AG09309 (cell line): ENCODE data around the gene DPP10.

ENCODE experiments used
- DNase-seq: peaks from one replicate; pipeline ENCODE4 v3.0.0-alpha.2; 2010; ENCODE audit warnings: low read depth
- H3K4me3 ChIP-seq: 2 replicates; pipeline ENCODE4 v1.5.1; 2011; ENCODE audit warnings: mild to moderate bottlenecking, low read depth, low read length, moderate library complexity; ENCODE audit not compliant: control insufficient read depth
- TF ChIP-seq, protein P1 (sequence below): IDR thresholded peaks from 2 replicates; pipeline ENCODE4 v1.5.1; 2011; ENCODE audit warnings: mild to moderate bottlenecking, low read depth, low read length, inconsistent platforms; ENCODE audit not compliant: insufficient read depth, control insufficient read depth; ENCODE audit errors: missing control alignments

DPP10 gene

DNA sequence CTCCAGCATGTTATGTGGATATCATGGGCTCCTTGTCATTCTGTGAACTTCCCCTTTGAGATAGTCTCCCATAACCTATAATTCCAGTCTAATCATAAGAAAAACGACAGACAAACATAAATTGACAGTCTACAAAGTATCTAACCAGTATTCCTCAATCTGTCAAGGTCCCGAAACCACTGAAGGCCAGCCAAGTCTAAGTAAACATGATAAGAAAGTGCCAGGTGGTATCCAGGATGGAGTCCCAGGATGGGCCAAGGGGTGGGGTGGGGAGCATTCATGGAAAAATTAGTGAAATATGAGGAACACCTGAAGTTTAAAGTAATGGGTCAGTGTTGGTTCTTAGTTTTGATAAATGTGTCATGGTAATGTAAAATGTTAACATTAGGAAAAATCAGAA, 355.5 kb downstream of the DPP10 start:
- TF ChIP-seq, protein P1, sequence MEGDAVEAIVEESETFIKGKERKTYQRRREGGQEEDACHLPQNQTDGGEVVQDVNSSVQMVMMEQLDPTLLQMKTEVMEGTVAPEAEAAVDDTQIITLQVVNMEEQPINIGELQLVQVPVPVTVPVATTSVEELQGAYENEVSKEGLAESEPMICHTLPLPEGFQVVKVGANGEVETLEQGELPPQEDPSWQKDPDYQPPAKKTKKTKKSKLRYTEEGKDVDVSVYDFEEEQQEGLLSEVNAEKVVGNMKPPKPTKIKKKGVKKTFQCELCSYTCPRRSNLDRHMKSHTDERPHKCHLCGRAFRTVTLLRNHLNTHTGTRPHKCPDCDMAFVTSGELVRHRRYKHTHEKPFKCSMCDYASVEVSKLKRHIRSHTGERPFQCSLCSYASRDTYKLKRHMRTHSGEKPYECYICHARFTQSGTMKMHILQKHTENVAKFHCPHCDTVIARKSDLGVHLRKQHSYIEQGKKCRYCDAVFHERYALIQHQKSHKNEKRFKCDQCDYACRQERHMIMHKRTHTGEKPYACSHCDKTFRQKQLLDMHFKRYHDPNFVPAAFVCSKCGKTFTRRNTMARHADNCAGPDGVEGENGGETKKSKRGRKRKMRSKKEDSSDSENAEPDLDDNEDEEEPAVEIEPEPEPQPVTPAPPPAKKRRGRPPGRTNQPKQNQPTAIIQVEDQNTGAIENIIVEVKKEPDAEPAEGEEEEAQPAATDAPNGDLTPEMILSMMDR, result no peak
- no peak overlapping the region for H3K4me3 ChIP-seq
- DNase-seq, result no peak

DNA sequence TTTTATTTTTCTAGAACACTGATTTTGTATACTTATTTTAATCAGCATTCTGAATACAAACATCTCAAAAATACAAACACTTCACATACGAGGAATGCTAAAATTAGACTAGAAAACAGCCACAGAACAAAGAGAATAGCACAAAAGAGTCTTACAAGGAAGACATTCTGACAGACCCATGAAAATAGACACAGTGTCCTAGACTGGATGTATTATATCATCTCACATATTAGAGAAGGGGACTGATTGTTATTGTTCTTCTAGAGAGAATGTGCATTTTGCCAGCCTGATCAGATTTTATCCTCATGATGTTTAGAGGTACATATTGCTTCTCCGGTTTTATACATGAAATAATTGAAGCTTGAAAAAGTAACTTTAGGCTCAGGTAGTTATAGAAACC, 357.9 kb downstream of the DPP10 start:
- no peak overlapping the region for H3K4me3 ChIP-seq
- no peak for DNase-seq
- TF ChIP-seq, protein P1, result no peak

DNA sequence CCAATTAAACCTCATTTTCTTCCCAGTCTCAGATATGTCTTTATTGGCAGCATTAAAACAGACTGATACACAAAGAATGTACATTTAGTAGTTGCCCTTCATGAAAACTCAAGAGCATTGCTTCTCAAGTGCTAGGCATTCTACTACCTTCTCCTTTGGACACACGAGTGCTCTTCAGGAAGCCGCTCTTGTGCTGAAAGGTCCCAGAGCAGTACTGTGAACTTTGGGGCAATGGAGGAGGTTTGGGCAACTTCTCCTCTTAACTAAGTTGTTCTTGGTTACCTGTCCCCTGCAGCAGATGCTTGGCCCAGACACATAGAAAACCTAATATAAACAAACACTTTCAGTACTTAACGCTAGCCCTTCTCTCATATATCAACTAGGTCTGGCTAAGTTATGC, 362.8 kb downstream of the DPP10 start:
- TF ChIP-seq, protein P1, result no peak
- DNase-seq, result no peak
- no peak overlapping the region for H3K4me3 ChIP-seq

DNA sequence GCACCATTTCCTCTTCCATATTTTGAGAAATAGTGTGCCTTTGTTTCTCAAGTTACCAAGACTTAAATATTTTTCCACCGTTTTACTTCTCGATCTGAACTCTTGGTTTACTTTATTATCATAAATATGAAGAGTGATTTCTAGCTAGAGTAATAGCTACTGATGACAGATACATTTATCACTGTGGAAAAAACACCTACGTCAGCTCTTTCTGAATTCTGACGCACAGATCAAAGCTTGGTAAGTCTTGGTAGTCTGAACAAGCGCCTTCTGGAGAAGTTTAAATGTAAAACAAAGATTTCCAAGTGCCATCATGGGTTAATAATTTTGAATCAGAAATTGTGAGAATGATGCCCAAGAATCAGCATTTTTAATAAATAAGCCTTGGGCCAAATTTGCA, 367.7 kb downstream of the DPP10 start:
- no peak overlapping the region for H3K4me3 ChIP-seq
- TF ChIP-seq, protein P1, result no peak
- no peak for DNase-seq

DNA sequence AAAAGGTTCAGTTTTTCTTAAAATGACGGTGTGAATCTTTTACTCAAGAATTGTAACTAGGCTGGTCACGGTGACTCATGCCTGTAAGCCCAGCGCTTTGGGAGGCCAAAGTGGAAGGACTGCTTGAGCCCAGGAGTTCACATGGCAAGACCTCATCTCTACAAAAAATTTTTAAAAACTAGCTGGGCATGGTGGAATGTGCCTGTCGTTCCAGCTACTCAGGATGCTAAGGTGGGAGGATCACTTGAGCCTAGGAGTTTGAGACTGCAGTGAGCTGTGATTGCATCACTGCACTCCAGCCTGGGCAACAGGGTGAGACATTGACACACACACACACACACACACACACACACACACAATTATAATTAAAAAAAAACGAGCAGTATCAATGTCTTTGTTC, 369.8 kb downstream of the DPP10 start:
- DNase-seq, result no peak
- no peak overlapping the region for H3K4me3 ChIP-seq
- TF ChIP-seq, protein P1, result no peak

DNA sequence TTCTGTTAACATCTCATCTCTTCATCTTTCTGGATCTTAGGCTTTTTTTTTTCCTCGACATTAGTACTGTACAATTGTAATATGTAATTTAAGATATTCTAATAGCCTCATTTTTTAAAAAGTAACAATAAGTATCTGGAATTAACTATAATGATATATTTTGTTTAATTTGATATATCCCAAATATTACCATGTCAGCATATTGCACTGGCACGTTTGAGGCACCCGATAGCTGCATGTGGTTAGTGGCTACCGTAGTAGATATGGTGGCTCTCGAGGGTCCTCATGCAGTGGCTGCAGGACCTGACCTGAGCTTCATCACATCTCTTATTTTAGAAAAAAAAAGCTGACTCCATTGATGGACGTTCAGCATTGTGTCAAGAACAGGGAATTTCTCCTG, 371.9 kb downstream of the DPP10 start:
- TF ChIP-seq, protein P1, result no peak
- H3K4me3 ChIP-seq, result no peak overlapping the region
- no peak for DNase-seq

DNA sequence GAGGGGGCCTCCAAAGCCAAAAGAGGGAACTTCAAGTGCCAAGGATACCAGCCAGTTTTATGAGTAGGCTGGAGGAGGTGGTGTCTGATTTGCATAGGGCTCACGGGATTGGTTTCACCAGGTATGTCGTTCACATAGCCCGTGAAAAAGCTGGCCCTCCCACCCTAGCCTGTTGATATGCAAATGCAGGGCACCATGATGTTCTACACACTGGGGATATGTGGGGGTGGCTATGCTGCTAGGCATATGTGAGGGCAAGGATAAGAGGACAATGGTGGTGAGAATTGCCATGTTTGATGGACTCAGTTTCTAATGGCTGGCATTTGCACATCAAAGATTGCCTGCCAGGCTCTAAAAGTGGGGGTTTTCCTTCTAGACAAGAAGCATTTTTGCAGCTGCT, 378.6 kb downstream of the DPP10 start:
- TF ChIP-seq, protein P1, result no peak
- no peak for DNase-seq
- H3K4me3 ChIP-seq, result no peak overlapping the region
